Measurements from ENCODE around the gene BMPR1B.

The BMPR1B gene

GRCh38 chr4:94968493-94968892, 210.7 kb downstream of the BMPR1B start:
- no peak for DNase-seq

DNA sequence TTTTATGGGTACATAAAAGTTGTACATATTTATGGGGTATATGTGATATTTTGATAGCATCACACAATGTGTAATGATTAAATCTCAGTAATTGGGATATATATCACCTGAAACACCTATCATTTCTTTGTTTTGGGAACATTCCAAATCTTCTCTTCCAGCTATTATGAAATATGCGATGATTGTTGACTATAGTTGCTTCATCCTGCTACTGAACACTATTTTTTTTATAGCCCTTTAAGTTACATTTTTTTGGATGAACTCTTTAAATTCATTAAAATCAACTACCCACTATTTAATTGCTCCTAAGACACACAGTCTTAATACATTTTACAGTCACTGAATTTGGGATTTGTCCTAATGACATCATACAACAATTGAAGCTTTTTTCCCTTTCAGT, 212.9 kb downstream of the BMPR1B start:
- no peak for DNase-seq

GRCh38 chr4:94974773-94975172, 217.0 kb downstream of the BMPR1B start:
- DNase-seq, result no peak

DNA sequence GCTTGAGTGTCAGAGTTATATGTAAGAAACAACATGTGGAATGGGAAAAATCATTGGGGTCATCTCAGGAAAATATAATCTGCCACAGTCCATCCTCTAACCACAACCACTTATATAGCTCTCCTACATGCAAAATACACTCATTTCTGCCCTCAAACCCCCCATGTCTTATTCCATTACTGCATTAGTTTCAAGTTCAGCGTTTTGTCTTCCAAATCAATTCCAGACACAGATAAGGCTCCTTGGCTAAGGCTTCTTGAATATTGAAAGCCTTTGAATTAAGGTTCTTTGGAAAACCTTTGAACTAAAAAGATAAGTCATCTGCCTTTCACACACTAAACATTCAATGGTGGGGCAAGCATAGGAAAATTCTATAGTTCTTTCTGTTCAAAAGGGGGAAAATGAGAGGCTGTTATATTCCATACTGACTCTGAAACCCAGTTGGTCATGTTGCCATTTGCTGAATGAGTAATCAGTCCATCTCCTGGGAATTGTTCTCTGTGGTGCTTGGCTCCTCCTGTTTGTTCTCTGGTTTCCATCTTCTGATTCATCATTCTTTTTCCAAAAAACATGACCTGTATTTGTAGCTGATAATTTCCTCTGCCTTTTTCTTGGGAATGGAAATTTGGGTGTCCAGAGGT, 218.7 kb downstream of the BMPR1B start:
- no peak for DNase-seq

DNA sequence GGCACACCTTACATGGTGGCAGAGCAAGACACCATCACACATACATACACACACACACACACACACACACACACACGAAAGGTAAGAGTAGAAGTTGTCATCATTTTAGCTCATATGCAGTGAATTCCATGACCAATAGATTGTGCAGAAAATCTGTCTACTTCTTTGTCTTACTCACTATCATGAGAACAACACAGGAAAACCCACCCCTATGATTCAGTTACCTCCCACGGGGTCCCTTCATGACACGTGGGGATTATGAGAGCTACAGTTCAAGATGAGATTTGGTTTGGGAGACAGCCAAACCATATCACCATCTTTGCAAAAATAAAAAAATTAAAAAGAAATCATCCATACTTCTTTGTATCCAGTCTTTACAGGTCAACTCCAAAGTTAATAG, 221.1 kb downstream of the BMPR1B start:
- DNase-seq, result no peak

- no peak for DNase-seq
These were observed 221.9 kb downstream of the BMPR1B start for GRCh38 chr4:94979621-94980020.

- no peak for DNase-seq
These were observed 238.1 kb downstream of the BMPR1B start for GRCh38 chr4:94995684-94996394.

GRCh38 chr4:95000076-95000648, 242.4 kb downstream of the BMPR1B start:
- no peak for DNase-seq

DNA sequence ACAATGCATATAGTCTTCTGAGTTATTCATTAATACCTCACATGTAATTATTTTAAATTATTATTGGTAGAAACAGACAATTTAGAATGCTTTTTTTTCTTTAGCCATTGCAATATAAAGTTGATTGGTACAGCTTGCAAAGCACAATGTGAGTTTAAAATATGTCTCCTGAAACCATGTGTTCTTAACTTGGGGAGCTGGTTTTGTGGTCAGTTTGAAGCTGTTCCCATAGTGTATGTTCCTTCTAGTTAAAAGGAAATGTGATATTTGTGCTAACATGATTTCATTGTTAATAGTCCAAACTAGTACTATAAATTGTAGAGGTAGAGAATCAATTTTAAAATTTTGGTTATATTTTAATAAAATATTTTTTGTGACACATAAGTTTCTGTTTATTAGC, 247.2 kb downstream of the BMPR1B start:
- DNase-seq, result no peak

DNA sequence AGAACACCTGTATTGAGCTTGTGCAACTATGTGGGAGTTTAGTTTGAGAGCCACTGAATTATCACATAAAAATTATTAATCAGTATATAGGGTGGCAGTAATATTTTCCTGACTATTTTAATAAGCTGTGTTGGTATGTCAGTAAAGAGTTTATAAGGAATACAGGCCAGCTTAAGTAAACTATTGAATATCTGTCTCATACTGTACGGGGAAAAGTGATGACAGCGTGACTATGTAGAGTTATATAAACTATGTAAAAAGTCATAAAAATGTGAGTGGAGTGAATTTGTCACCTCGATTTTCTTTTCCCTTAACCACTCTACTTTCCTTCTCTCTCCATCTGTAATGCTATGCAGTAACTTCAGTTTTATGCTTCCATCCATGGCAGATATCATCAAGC, 250.2 kb downstream of the BMPR1B start:
- no peak for DNase-seq

DNA sequence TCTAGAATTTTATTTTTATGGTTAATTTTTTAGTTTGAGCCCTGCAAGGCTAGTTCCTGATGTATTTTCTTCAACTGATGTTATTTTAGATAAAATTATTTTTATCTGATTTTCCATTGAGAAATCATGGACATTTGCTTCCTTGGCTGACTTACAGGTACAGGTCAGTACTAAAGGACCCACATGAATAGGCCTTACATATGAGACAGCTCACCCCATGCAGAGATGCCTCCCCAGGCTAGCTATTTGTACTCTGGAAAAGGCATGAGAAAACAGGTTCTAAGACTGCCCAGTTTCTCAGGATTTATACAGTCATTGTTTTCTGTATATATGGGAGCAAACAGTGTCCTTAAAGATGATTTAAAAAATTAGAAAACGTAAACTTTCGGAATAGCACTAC, 255.5 kb downstream of the BMPR1B start:
- no peak for DNase-seq

GRCh38 chr4:95014068-95014467, 256.3 kb downstream of the BMPR1B start:
- no peak for DNase-seq

DNA sequence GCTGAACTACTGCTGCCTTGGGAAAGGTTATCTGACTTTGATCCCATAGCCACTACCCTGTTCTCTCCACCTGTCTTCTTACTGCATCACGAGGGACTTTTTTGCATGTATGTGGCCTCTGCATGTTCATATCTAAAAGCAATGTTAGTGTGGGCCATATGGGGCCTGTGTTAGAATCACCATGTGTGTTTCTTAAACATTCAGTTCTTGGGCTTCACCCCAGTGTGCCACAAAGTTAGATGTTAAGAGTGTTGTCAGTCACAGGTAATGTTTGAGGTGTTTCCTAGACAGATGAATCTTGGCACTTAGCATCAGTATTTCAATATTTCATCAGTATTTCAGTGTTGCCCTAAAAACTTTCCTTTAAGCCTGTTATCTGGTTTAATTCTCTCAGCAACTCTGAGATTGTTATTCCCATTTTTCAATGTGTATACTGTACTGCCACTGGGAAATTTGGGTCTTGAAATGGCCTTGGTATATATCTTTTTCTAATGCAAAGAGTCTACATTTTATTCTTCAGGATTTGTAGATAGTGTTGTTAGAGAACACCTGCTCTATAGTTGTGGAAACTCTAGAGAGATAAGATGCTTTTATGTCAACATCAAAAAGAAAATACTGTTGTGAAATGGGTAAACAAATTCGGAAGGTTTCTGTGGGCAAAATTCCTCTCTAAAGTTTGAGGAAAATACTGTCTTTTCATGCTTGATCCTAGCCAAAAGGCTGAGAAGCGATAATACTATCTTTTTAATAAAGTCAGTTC, 259.7 kb downstream of the BMPR1B start:
- no peak for DNase-seq

GRCh38 chr4:95018785-95019184, 261.0 kb downstream of the BMPR1B start:
- DNase-seq, result no peak

DNA sequence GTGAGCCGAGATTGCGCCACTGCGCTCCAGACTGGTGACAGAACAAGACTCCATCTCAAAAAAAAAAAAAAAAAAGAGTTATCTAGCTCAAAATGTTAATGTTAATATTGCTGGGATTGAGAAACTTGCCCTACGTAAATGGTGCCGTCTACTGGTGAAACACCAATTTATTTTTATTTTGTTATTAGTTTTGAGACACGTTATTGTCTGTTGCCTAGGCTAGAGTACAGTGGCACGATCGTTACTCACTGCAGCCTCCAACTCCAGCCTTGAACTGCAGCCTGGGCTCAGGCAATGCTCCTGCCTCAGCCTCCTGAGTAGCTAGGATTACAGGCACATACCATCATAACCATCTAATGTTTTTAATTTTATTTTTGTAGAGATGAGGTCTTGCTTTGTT, 262.8 kb downstream of the BMPR1B start:
- no peak for DNase-seq

- DNase-seq, result no peak
These were observed 263.3 kb downstream of the BMPR1B start for GRCh38 chr4:95021099-95021498.

DNA sequence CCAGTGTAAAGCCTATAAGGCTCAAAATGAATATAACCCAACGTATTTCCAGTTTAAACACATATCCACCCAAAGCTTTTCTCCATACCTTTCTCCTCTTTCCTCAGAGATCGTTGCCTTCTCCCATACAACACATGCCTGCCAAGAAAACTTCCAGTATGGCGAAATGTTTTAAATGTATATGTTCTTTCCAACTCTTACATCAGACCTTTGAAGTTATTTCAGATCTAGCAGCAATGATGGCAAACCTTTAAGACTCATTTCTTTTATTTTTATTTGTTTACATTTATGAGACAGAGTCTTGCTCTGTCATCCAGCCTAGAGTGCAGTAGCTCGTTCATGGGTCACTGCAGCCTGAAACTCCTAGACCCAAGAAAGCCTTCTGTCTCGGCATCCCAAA, 265.4 kb downstream of the BMPR1B start:
- no peak for DNase-seq

GRCh38 chr4:95027905-95028618, 270.3 kb downstream of the BMPR1B start:
- DNase-seq, result no peak

GRCh38 chr4:95038791-95039190, 281.0 kb downstream of the BMPR1B start:
- no peak for DNase-seq

GRCh38 chr4:95044324-95044837, 286.6 kb downstream of the BMPR1B start:
- no peak for DNase-seq

- DNase-seq, result no peak
These were observed 287.7 kb downstream of the BMPR1B start for GRCh38 chr4:95045429-95045828.

DNA sequence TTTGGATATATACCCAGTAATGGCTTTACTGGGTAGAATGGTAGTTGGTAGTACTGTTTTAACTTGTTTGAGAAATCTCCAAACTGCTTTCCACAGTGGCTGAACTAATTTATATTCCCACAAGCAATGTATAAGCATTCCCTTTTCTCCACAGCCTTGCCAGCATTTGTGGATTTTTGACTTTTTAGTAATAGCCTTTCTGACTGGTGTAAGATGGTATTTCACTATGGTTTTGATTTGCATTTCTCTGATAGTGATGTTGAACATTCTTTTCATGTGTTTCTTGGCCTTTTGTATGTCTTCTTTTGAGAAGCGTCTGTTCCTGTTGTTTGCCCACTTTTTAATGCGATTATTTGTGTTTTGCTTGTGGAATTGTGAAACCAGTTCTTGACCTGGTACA, 290.5 kb downstream of the BMPR1B start:
- DNase-seq, result no peak
